Measurements from ENCODE around the gene KRTAP10-11.

DNA sequence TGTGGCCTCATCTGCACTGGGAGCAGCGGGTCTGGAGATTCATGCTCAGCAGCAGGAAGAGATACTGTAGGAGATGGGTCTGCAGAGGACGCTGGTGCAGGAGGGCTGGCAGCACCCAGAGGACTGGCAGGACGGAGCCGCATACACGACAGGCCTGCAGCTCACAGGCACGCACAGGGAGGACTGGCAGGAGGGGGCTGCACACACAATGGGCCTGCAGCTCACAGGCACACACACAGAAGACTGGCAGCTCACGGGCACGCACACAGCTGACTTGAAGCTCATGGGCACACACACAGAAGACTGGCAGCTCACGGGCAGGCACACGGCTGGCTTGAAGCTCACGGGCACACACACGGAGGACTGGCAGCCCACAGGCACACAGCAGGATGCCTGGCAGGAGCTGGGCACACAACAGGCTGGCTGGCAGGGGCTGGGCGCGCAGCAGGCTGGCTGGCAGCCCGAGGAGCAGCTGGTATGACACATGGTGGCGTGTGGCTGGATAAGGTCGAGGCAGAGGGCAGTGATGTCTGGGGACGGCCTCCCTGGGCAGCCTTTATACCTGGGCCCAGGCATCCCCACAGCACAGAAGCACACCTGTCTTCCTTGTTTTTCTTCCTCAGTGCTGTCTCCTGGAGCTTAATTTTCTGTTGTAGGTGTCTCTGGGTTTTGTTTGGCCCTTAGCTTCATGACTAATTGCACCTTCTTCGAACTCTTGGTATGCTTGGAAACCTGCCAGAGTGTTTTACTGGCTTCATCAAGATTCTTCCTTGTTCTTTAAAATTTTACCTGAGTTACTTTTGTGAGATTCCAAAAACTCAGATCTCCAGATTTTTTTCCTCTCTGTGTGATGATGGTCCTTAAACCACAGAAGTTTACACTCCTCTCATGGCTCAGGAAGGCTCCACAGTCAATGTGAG is 20.4 kb downstream of the KRTAP10-11 start, which contains the start of gene KRTAP12-2:
- TF ChIP-seq CTCF (conservative IDR thresholded peaks at IDR 0.05; ENCODE audit: low read depth in 2 of 2) (no peak), REST (IDR thresholded peaks at IDR 0.05; ENCODE audit: unreplicated experiment) (no peak), EZH2phosphoT487 (IDR thresholded peaks at IDR 0.05; ENCODE audit: unreplicated experiment) (no peak), POLR2AphosphoS5 (IDR thresholded peaks at IDR 0.05; ENCODE audit: low read depth) (no peak), EZH2 (IDR thresholded peaks at IDR 0.05; ENCODE audit: low read depth, unreplicated experiment) (no peak), JUNB (IDR thresholded peaks at IDR 0.05; ENCODE audit: unreplicated experiment) (no peak), CREB1 (CRISPR knock-in tag; IDR thresholded peaks at IDR 0.05; ENCODE audit: low read depth) (no peak), STAT1 (IDR thresholded peaks at IDR 0.05; ENCODE audit: unreplicated experiment) (no peak), ETS1 (IDR thresholded peaks at IDR 0.05) (no peak), ZNF114 (CRISPR knock-in tag; IDR thresholded peaks at IDR 0.05) (no peak), ZNF331 (CRISPR knock-in tag; IDR thresholded peaks at IDR 0.05; ENCODE audit: low read depth) (no peak)

Measured in GM23338 (cell line).